Activated effector memory CD4-positive, alpha-beta T cell treated with Interleukin-2 at 50 U/mL for 16 hours (primary cell): ENCODE measurements around the gene MDM2.
"Not testable (repeated sequence)": the region's sequence is repeated elsewhere in the genome, so short reads cannot be mapped to it uniquely, and the experiment has no call there.

Experiments used
- DNase-seq: peaks from one replicate; pipeline ENCODE4 v3.0.0-alpha.2; 2020

The MDM2 gene

GRCh38 chr12:68806488-68807237, 1.3 kb upstream of the MDM2 start:
- no peak for DNase-seq

GRCh38 chr12:68807274-68807575, 752 bp upstream of the MDM2 start:
- DNase-seq: not testable (repeated sequence)

- DNase-seq: peak; percentile 29
Measured at GRCh38 chr12:68808388-68809189, 612 bp downstream of the MDM2 start.

DNA sequence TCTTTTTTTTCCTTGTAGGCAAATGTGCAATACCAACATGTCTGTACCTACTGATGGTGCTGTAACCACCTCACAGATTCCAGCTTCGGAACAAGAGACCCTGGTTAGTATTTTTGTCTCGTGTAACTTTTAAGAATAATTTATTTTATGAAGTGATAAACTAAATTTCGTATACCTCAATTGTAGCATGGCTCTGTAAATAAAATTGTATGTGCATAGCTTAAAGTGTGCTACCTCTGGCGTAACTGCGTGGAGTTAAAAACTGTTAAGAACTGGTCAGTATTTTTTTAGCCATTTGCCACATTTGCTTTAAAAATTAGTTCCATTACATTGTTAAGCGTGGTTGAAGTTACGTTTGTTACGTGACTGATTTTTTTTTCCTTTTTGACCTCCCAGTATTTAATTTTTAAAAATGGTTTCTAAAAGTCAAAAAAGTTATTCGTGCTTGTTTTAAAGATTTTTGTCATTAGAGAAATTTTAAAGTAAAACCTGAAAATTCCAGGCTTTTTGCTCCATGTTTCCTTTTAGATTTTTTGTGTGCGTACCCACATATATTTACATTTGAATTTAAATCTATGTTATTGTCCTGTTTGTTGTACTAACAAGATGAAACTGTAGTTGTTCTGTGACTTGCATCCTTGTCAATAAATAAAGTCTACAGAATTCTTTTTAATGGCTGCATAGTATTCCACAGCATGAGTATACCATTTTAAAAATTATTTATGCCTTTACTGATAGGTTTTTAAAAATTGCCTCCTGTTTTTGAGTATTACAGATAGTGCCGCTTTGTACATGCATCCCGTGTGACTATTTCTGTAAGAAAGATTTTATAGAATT, 1.4 kb downstream of the MDM2 start:
- no peak for DNase-seq

GRCh38 chr12:68810027-68810389, 2.0 kb downstream of the MDM2 start:
- DNase-seq: not testable (repeated sequence)

- not testable (repeated sequence) for DNase-seq
Measured at GRCh38 chr12:68811573-68811972, 3.6 kb downstream of the MDM2 start.

- DNase-seq: no peak
Measured at GRCh38 chr12:68812553-68813241, 4.7 kb downstream of the MDM2 start.

DNA sequence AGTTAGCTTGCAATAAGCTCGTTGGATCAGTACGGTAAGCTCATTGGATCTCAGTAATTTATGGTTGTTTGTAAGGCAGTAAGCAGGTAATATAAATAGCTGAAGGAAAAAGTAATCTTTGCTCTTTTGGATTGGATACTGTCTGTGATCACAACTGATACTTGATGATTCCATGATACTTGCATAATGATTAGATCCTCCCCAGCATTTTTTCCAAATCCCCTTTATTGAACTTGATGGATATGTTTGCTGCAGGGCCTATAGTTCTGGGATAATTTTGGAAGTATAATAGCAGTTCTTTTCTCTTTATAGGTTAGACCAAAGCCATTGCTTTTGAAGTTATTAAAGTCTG, 5.2 kb downstream of the MDM2 start:
- DNase-seq: no peak

GRCh38 chr12:68814490-68815231, 6.7 kb downstream of the MDM2 start:
- DNase-seq: no peak

DNA sequence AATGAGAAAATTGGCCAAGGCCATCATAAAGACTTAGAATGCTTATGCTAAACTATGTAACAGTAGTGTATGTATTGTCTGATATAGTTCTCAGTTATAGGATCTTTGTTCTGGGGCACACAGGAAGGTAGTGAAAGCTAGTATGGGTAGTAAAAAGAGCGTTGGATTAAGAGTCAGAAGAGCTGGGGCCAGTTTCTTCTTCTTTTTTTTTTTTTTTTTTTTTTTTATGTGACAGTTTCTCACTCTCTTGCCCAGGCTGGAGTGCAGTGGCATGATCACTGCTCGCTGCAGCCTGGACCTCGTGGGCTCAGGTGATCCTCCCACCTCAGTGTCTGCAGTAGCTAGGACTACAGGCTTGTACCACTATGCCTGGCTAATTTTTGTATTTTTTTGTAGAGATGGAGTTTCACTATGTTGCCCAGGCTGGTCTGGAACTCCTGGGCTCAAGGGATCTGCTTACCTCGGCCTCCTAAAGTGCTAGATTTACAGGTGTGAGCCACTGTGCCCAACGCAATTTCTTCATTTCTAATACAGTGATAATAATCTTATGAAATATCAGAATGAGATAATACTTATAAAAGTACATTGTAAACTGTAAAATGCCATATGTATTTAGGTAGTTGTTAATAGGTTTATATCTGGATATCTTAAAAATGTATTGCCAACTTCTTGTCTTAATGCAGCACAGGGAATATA, 7.4 kb downstream of the MDM2 start:
- DNase-seq: no peak

- no peak for DNase-seq
Measured at GRCh38 chr12:68815928-68816800, 8.2 kb downstream of the MDM2 start.

- not testable (repeated sequence) for DNase-seq
Measured at GRCh38 chr12:68819481-68819880, 11.5 kb downstream of the MDM2 start.

GRCh38 chr12:68821357-68822188, 13.6 kb downstream of the MDM2 start:
- DNase-seq: no peak

DNA sequence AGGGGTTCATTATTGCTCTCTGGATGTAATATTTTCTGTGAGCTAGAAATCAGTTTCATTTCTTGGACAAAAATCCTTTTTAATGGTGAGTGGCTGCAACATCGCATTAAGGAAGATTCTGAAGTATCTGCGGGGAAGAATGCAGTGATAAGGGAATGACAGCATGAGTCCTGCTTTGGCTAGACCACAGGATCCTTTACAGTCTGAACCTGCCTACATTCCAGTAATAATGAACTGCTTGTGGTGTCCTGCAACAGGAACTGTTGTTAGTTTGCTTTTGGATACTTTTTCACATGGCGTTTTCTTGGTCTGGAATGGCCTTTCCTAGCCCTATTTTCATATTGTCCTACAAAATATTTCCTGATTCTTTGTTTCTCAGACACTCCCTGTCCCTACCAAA, 15.7 kb downstream of the MDM2 start:
- no peak for DNase-seq

DNA sequence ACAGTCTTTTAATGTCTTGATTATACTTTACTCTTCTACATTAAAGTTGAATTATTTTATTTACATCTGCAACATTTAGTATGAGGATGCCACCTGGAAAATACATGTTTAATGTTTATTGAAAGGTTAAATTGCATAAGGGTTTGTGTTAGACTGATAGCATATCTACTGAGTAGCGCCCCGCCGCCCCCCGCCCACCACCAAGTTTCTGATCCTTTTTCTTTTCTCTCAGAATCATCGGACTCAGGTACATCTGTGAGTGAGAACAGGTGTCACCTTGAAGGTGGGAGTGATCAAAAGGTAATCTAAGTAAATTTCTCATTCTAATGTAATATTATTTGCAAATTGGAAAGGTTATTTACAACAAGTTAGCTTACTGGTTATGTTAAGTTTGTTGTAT, 16.2 kb downstream of the MDM2 start:
- no peak for DNase-seq

GRCh38 chr12:68824597-68825250, 16.7 kb downstream of the MDM2 start:
- DNase-seq: no peak

- no peak for DNase-seq
Measured at GRCh38 chr12:68825569-68826217, 17.7 kb downstream of the MDM2 start.

DNA sequence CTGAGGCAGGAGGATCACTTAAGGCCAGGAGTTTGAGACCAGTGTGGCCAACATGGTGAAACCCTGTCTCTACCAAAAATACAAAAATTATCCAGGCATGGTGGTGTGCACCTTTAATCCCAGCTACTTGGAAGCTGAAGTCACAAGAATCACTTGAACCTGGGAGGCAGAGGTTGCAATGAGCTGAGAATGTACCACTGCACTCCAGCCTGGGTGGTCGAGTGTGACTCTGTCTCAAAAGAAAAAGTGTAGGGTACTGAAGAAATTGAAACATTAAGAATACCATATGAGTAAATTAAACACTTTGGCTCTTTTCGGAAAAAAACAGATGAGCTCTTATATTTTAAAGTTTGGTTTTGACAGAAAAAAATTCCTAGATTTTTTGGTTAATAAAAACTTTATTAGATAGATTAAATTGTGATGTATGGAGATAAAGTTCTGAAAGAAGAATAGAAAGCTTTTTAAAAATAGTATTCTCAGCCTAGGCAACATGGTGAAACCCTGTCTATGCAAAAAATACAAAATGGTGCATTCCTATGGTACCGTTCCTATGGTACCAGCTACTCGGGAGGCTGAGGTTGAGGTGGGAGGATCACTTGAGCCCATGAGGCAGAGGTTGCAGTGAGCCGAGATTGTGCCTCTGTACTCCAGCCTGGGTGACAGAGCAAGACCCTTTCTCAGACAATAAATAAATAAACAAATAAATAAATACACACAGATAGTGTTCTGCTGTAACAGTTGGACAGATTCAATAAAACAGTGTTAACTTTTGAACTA, 20.1 kb downstream of the MDM2 start:
- DNase-seq: no peak
